Measurements from ENCODE around the gene DMWD. TPM values are rescaled to one million over a fixed set of nuclear protein-coding genes. Genes with fewer than 3 reads are reported as not detected.

DMWD gene
- total and polyA plus RNA-seq, 7 donors, result 13.2 to 59.5 (median 26.0) TPM

DNA sequence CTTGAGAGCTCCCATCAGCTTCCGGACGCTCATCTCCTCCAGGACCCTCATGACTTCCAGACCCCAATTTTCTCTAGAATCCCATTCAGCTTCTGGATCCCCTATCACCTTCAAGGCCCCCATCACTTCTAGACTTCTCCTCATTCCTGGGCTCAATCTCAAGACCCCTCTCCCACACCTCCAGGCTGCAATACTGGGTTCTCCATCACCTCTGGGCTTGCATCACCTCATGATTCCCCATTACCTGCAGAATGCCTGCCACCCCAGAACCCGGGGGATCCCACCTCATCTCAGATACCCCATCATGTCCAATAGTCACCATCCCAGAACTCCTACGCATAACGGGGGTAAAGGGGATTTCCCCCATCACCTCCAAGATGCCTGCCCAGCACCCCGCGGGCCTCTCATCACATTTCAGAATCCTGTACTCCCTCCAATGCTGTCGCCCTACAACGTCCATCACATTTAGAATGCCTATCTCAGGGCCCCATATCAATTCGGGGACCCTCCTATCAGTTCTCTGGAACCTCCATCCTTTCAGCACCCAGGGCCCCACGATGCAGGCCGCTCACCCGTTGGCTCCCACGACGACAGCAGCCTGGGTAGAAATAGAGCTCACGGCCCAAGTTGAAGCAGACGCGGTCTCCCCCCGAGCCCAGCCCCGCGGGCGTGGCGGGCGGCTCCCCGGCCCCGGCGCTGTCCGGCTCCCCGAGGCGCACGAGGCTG, 738 bp downstream of the DMWD start:
- Histone ChIP-seq H3K36me3 (peaks cover 0 to 41% (median 16%) of the 10 kb centered on the region in 4 donors), H3K27me3 (no peaks in the 10 kb centered on the region), H3K9me3 (no peaks in the 10 kb centered on the region), H3K4me3 (peak overlapping the region; percentile 56 to 86 (median 74)), H3K27ac (peak overlapping the region; percentile 72 to 92 (median 83)), H3K4me1 (peaks cover 0 to 23% (median 19%) of the 10 kb centered on the region in 4 donors)
- DNase-seq, result no peak
- intact Hi-C loops (cut with DNase I), result loop anchor here (5.0 kb wide), 2 partner anchors 100 to 465 kb away; partner anchors contain the start of genes QPCTL and SNRPD2
- 8% methylated on average over 31 of the region's 31 CpGs for WGBS, 2 donors
- TF ChIP-seq EP300 (IDR thresholded peaks at IDR 0.05) (no peak), POLR2A (IDR thresholded peaks at IDR 0.05) (no peak), POLR2AphosphoS5 (IDR thresholded peaks at IDR 0.05) (no peak)
- TF ChIP-seq, protein P1, sequence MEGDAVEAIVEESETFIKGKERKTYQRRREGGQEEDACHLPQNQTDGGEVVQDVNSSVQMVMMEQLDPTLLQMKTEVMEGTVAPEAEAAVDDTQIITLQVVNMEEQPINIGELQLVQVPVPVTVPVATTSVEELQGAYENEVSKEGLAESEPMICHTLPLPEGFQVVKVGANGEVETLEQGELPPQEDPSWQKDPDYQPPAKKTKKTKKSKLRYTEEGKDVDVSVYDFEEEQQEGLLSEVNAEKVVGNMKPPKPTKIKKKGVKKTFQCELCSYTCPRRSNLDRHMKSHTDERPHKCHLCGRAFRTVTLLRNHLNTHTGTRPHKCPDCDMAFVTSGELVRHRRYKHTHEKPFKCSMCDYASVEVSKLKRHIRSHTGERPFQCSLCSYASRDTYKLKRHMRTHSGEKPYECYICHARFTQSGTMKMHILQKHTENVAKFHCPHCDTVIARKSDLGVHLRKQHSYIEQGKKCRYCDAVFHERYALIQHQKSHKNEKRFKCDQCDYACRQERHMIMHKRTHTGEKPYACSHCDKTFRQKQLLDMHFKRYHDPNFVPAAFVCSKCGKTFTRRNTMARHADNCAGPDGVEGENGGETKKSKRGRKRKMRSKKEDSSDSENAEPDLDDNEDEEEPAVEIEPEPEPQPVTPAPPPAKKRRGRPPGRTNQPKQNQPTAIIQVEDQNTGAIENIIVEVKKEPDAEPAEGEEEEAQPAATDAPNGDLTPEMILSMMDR (IDR thresholded peaks at IDR 0.05), result no peak

DNA sequence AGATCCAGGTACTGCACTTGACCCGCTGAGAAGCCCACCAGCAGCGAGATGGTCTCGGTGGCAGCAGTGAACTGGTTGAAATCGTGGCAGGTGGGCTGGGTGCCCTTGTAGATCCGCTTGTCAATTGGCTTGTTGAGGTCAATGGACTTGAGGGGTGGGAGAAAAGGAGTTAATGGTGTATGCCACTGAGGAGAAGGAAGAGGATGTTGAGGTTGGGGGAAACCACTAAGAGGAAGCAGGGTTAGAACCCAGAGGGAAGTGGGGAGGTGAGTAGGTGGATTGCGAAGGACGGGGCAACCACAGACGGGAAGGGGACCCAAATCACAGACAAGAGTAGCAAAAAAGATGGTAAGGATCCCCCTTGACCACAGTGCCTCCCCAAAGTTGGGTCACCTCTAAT, 1.7 kb downstream of the DMWD start:
- Histone ChIP-seq H3K36me3 (peaks cover 0 to 50% (median 24%) of the 10 kb centered on the region in 4 donors), H3K4me1 (peaks cover 0 to 25% (median 21%) of the 10 kb centered on the region in 4 donors), H3K9me3 (no peaks in the 10 kb centered on the region), H3K27me3 (no peaks in the 10 kb centered on the region), H3K27ac (peak overlapping the region in 1 of 4 donors; percentile 91), H3K4me3 (no peak overlapping the region)
- no peak for DNase-seq
- intact Hi-C loops (cut with DNase I), result loop anchor here (5.0 kb wide), 2 partner anchors 99 to 464 kb away; partner anchors contain the start of genes QPCTL and SNRPD2
- no peak for TF ChIP-seq POLR2A (IDR thresholded peaks at IDR 0.05)
- TF ChIP-seq, protein P1 (IDR thresholded peaks at IDR 0.05), result no peak
- TF ChIP-seq EP300 (IDR thresholded peaks at IDR 0.05), result no peak
- no peak for TF ChIP-seq POLR2AphosphoS5 (IDR thresholded peaks at IDR 0.05)
- WGBS, 2 donors, result 55 to 88% methylated on average over 8 of the region's 8 CpGs

DNA sequence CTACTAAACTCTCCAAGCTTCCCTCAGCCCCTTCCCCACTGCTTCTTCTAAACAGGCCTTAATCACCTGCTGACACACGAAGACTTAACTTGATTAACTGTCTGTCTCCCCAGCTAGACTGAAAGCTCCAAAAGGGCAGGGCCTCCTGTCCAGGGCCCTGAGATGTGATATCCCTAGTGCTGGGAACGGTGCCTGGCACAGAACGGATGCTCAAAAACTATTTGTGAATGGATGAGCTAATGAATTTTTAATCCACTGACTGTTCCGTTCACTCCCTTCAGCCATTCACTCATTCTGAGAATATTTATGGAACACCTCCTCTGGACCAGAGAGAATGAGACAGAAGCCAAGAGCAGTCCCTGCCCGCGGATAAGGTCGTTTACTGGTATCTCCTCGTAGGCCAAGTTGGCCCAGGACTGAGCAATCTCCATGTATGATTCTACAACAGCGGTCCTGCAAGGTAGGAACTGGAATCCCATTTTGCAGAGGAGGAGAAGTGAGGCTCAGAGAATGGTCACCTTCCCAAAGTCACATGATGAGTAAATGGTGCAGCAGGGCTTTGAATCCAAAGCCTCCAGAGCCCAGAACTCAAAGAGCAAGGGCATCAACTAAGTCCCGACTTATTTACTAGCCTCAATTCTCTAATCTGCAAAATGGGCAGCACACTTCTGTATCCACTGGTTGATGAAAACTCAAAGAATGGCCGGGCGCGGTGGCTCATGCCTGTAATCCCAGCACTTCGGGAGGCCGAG, 3.4 kb downstream of the DMWD start:
- no peak for TF ChIP-seq EP300 (IDR thresholded peaks at IDR 0.05)
- TF ChIP-seq, protein P1 (IDR thresholded peaks at IDR 0.05), result no peak
- no peak for TF ChIP-seq POLR2AphosphoS5 (IDR thresholded peaks at IDR 0.05)
- TF ChIP-seq POLR2A (IDR thresholded peaks at IDR 0.05), result no peak
- Histone ChIP-seq H3K36me3 (peaks cover 0 to 60% (median 30%) of the 10 kb centered on the region in 4 donors), H3K4me3 (no peak overlapping the region), H3K4me1 (peaks cover 0 to 42% (median 38%) of the 10 kb centered on the region in 4 donors), H3K9me3 (no peaks in the 10 kb centered on the region), H3K27ac (no peak overlapping the region), H3K27me3 (no peaks in the 10 kb centered on the region)
- WGBS, 2 donors, result 94 to 96% methylated on average over 15 of the region's 15 CpGs
- intact Hi-C loops (cut with DNase I), result loop anchor here (10.0 kb wide), 1 partner anchor 284 kb away; the partner anchor contains the start of gene VASP
- no peak for DNase-seq

DNA sequence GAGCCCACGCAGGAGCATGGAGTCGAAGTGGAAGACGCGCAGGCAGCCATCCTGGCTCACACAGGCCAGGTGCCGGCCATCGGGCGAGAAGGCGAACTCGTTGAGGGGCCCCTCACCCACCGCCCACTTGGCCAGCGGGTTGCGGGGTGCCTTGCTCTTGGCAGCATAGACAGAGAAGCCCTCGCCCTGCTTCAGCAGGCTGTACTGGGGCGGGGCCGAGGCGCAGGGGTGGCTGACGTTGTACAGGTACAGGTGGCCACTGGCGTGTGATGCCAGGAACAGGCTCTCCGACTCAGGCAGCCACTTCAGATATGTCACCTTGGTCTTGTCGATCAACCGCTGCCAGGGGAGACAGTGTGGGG, 6.1 kb downstream of the DMWD start:
- WGBS, 2 donors, result 92 to 96% methylated on average over 21 of the region's 21 CpGs
- H3K4me1 ChIP-seq, result peaks cover 0 to 51% (median 44%) of the 10 kb centered on the region in 4 donors
- H3K4me3 ChIP-seq, result no peak overlapping the region
- no peak for DNase-seq
- intact Hi-C loops (cut with DNase I), result loop anchor here (10.0 kb wide), 1 partner anchor 282 kb away; the partner anchor contains the start of gene VASP
- H3K36me3 ChIP-seq, result peaks cover 0 to 60% (median 30%) of the 10 kb centered on the region in 4 donors
- no peak for TF ChIP-seq EP300 (IDR thresholded peaks at IDR 0.05)
- no peak for TF ChIP-seq POLR2A (IDR thresholded peaks at IDR 0.05)
- TF ChIP-seq POLR2AphosphoS5 (IDR thresholded peaks at IDR 0.05), result no peak
- TF ChIP-seq, protein P1 (IDR thresholded peaks at IDR 0.05), result no peak
- no peaks in the 10 kb centered on the region for H3K9me3 ChIP-seq
- no peaks in the 10 kb centered on the region for H3K27me3 ChIP-seq
- H3K27ac ChIP-seq, result peak overlapping the region in 3 of 4 donors; percentile 96 to 98 (median 97)

Measured in sigmoid colon (tissue), 7 donors.